ENCODE data around the gene CADM1.

GRCh38 chr11:115322553-115323203 is 181.5 kb downstream of the CADM1 start:
- no peak for TF ChIP-seq CTCF (conservative IDR thresholded peaks at IDR 0.05; ENCODE audit: low read length)
- no peak for TF ChIP-seq EZH2phosphoT487 (IDR thresholded peaks at IDR 0.05; ENCODE audit: borderline replicate concordance, low read depth, low read length)
